Hematopoietic multipotent progenitor cell treated with erythropoietin and hydrocortisone succinate and interleukin-3 and kit ligand, for 15 days (in vitro differentiated cells): Measurements from ENCODE around the gene NTNG1.
"Not testable (repeated sequence)": the region's sequence is repeated elsewhere in the genome, so short reads cannot be mapped to it uniquely, and the experiment has no call there.

Source experiments
- DNase-seq: peaks from one replicate; pipeline ENCODE4 v3.0.0-alpha.2; 2015; ENCODE audit warnings: low spot score

NTNG1 gene

DNA sequence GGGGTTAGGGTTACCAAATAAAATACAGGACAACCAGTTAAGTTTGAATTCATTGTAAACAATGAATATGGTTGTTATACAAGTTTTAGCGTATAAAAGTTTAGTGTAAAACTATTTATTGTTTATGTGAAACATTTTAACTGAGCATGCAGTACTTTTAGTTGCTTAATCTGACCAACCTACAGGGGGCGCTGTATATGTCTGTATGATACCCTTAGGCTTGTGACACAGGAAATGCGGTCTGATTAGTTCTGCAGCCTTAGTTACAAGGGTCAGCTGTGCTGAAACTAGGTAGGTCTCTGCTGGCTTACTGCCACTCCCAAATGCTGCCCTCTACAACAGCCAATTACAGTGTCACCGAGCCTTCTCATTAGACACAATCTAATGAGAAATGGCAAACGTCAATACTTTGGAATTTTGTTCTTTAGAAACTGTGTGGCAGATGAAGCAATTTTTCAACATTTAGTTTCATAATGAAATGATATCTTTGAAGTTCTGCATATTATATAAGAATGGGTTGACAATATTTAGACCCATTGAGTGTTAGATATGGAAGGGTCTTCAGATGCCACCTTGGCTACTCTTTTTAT is 56.2 kb downstream of the NTNG1 start:
- DNase-seq: peak; percentile 32

DNA sequence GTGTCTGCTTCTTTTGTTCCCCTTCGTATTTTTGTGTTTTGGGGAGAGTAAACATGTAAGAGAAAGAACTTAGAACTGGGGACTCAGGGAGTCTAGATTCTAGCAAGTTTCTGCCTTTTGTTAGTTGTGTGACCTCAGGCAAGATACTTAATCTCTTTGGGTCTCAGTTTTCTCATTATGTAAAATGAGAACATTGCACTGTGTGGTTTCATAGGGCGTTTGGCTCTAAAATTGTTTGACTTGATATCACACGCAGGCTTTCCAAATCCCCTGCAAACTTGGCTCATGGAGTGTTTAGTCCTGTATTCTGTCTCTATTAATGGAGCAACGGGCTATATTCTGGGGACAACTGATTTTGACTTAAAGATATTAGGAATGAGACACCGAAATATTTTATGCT is 57.7 kb downstream of the NTNG1 start:
- DNase-seq: no peak

DNA sequence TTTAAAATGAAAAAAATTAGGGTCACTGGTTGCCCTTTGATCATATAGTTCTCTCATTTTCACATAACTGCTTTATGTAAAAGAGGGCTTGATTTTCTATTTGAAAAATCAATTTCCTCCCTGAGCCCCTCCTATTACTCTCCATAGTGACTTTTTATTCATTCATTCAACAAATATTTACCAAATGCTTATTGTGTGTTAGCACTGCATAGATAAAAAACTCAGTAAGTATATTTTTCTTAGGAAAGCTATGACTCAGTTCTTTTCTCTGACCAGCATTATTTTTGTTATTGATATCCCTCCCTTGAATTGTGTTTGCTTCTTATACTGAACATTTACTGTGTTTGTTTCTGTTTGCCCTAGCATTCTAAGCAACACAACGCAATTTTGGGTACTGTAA is 59.8 kb downstream of the NTNG1 start:
- DNase-seq: no peak

DNA sequence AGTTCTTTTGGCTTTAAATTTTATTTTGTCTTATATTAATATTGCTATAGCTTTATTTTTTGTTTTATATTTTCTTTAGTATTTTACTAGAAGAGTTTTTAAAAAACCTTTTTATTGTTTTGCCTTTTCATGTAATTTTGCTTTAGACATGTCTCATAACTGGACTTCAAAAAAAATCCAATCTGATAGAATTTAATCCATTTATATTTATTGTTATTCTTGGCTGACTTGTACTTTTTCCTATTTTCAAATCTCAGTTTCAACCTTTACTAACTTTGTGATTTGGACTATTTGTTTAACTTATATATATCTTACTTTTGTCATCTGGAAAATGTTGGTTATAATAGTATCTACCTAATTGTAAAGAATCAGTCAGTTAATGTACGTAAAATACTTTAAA is 61.2 kb downstream of the NTNG1 start:
- DNase-seq: no peak

DNA sequence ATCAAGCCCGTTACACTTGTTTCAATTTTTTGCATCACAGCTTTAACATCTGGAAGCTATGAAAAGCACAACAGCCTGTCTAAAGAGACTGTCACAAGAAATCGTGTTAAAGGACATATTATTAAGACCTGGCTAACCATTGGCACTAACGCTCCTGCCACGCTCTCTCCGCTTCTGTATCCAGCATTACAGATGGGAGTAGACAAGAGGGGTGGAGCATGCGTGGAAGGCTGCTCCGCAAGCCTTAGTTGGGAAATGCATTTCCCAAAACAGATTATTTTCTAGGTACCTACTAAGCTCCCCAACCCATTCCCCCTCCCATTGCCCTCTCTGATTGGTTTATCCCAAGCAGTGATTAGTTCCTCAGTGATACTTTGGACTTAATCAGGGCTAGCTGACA is 72.4 kb downstream of the NTNG1 start:
- no peak for DNase-seq

DNA sequence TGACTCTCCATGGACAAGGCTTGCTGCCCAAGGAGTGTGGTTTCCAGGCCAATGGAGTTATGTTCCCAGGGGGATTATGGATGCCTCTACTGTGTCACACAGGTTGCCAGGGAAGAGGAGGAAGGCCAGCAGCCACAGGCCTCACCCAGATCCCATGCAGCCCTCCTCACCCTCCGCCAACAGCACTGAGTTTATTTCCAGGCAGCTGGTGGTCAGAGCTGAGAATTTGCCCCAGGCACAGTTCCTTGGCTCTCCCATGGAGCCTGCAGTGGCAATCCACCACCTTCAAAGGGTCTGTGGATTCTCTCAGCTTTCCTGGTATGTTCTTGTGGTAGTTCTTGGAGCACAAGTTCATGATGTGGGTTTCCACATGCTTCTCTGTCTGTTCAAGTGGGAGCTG is 79.2 kb downstream of the NTNG1 start:
- no peak for DNase-seq

DNA sequence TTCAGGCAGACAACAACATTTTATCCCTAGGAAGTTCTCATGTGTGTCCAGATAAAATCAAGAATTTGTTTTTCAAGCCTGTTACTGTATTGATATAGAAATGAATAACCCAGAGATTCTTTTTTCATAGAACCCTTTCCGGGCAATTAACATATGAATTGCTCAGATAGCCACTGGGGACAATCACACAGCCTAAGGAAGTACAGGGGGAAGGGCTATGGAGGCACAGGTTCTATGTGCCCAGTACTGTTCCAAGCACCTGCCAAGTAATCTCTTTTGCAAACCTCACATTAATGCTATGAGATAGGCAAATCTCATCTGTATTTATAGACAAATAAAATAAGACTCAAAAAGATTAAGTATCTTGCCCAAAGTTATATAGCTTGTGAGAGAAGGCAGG is 84.9 kb downstream of the NTNG1 start:
- DNase-seq: no peak

DNA sequence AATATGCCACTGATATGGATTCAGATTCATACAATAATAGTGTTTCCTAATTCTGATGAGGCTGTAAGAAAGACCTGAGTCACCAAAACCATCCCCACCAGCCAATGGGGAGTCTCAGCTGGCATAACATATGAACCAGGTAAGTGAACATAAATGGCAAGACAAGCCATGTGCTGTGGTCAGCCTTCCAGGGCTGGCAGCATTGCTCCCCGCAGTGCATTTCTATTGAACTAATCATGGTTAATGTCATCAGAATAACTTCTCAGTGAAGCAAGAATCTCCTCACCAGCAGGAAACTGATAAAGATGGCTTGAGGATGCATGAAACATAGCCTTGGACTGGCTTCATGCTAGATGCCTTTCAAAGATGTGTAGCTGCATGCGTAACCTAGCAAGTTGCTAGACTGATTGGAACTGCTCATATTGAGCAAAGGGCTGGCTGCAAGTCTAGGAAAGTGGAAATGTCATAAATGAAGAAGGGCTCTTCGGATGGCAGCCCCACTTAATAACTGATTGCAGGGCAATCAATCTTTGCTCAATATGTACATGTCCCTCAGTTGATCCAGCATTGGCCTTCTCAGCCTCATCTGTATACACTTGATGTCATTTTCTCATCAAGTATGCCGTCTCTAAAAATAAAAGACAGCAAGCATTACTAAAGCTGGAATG is 88.0 kb downstream of the NTNG1 start:
- DNase-seq: no peak

- DNase-seq: no peak
These were observed 88.9 kb downstream of the NTNG1 start for GRCh38 chr1:107229711-107230110.

DNA sequence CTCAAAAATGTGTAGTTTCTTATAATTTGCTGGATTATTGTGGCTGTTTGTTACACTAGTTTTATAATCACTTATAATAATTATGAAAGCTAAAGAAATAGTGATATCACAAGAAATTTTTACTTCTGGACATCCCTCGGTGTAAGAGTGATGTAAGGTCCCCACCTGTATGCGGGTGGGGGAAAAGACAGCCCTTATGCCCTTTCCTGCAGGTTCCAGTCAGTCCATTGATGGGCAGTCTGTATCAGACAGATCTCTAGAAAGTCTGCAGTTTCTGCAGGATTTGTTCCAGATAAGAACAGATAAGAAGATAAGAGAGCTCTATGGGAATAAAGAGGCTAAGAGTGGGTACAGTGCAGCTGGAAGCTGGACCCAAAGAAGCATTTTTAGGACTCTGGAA is 89.3 kb downstream of the NTNG1 start:
- no peak for DNase-seq

DNA sequence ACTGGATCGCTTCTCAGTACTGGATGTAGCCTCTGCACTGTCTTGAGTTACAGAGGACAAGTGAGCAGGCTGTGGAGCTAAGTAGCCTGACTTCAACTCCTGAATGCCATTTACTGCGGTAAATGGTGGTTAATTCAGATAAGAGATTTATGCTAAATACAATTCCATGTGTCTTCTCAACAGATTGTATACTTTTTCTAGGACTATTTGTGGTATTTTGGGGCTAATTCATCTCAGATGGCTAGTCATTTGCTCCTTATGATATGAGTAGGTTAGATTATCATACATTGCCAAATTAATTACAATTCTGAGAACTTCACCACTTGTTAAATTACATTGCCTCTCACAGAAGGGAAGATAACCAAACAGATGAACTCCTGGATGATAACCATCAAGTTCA is 90.5 kb downstream of the NTNG1 start:
- no peak for DNase-seq

GRCh38 chr1:107232426-107232825 is 91.6 kb downstream of the NTNG1 start:
- DNase-seq: no peak

DNA sequence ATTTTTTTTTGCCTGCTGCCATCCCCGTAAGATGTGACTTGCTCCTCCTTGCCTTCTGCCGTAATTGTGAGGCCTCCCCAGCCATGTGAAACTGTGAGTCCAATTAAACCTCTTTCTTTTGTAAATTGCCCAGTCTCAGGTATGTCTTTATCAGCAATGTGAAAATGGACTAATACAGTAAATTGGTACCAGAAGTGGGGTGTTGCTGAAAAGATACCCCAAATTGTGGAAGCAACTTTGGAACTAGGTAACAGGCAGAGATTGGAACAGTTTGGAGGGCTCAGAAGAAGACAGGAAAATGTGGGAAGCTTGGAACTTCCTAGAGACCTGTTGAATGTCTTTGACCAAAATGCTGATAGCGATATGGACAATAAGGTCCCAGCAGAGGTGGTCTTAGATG is 95.9 kb downstream of the NTNG1 start:
- not testable (repeated sequence) for DNase-seq

- no peak for DNase-seq
These were observed 102.6 kb downstream of the NTNG1 start for GRCh38 chr1:107243461-107243860.

- no peak for DNase-seq
These were observed 104.1 kb downstream of the NTNG1 start for GRCh38 chr1:107244709-107245500.

DNA sequence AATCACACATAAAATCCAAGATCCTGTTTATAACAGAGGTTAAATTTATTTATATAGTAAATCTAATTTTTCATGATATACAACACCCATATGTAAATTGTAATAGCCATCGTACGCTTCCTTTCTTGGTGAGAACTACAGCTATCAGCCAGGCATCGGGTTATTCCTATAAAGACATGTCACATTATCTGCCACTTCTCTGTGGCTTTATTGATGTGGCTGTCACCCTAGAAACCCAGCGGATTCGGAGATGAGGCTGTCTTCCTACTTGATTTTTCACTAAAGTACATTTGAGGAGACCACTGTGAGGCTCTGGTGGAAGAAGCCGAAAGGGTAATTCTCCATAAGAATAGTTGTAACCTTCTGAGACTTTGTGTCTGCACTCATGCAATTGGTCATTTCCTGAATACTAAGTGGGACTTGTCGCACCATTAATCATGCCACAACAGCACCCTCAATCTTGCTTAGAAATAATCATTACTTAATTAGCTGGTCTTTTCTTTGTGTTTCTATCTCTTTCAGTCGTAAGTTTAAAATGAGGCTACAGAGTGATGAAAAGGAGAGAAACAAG is 106.0 kb downstream of the NTNG1 start:
- no peak for DNase-seq

GRCh38 chr1:107247679-107248078 is 106.8 kb downstream of the NTNG1 start:
- no peak for DNase-seq

DNA sequence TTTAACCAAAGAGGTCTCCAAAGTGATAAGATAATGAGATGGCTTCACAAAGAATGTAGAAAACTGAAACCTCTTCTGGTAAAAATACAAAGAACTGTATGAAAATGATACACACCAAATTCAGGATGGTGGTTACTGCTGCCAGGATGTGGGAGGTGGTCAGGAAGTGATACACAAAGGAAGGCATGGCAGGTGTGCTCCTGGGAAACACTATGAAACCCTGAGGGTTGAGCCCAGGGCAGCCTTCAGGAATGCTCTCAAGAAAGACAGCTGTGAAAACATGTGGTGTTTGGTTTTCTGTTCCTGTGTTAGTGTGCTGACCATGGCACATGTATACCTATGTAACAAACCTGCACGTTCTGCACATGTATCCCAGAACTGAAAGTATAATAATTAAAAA is 109.3 kb downstream of the NTNG1 start:
- no peak for DNase-seq

DNA sequence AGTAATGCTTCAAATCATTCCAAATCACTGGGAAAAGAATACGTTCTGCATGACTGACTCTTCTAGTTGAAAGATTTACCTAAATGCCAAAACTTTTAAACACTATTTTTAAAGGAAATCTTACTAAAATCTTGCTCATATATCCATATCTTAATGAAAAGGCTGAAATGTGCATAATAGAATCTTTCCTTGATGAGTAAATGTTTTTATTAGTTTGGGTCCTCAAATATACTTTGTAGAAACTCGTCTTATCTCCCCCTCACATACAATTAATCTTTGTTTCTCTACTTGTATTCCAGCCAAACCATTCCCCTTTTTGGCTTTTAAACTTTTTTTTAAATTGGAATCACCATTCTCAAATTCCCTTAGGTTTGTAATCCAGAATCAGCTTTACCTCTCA is 110.2 kb downstream of the NTNG1 start:
- DNase-seq: no peak

GRCh38 chr1:107251839-107252238 is 111.0 kb downstream of the NTNG1 start:
- no peak for DNase-seq

DNA sequence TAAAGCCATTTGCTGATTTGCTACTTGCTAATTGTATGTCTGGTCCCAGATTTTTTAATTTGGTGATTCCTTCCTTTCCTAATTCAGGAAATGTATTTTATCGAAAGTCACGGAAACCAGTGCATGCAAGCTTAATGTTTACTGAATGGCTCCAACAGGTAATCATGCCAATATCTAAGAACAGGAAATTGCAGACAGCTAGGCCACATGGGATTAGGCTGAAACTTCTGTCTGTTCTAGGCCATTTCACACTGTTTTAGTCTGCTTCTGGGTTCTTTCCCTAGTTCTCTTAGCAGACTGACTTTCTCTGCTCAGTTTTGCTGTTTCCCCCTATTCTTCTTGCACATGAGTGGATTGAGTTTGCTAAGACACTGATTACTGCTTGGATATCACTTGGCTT is 111.4 kb downstream of the NTNG1 start:
- no peak for DNase-seq

DNA sequence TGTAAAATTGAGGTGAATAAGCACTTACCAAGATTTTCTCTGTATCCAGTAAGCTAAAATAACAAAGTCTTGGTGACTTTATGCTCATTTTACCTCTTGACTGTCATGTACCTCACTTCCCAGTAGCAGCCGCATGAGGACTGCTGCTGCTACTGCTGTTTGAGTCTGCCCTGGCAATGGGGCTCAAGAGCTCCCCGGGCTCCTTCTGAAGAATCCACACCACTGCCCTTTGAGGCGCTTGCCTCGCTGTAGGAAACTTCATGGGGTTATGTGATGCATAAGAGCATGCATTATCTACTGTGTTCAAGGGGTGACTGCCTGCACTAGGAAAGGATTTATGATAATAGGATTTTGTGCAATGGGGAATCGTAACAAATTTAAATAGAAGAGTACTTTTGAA is 113.5 kb downstream of the NTNG1 start:
- DNase-seq: no peak

DNA sequence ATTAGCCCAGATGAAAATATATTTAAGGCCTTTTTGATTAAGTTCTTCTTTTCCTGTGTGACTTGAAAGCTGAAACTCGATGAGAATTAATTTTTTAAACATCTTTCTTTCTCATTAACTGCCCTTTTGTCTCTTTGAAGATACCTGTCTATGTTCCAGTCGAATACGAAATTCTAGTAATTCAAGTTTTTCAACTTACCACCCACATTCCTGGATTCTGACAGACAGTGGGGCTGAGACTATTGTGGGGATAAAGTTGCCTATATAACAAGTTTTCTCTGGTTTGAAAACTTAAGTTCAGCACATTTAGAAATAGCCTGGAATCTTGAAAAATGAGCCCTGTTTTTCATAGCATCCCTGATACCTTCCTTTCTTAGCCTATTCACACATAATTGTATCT is 114.6 kb downstream of the NTNG1 start:
- no peak for DNase-seq
